NCI-H128 (cell line): Measurements from ENCODE around the gene GTF2H1.
"Not testable (repeated sequence)": the region's sequence is repeated elsewhere in the genome, so short reads cannot be mapped to it uniquely, and the experiment has no call there.

ENCODE experiments used
- DNase-seq: peaks from one replicate; lab custom pipeline; 2025; ENCODE audit not compliant: unreplicated experiment; lab: John Stamatoyannopoulos, UW

GTF2H1 gene

GRCh38 chr11:18317551-18317950 lies 4.8 kb upstream of the GTF2H1 start:
- DNase-seq = no peak

- DNase-seq = no peak
These were observed 2.5 kb upstream of the GTF2H1 start for GRCh38 chr11:18319914-18320313.

- DNase-seq = no peak
These were observed 1.8 kb upstream of the GTF2H1 start for GRCh38 chr11:18320617-18321016.

DNA sequence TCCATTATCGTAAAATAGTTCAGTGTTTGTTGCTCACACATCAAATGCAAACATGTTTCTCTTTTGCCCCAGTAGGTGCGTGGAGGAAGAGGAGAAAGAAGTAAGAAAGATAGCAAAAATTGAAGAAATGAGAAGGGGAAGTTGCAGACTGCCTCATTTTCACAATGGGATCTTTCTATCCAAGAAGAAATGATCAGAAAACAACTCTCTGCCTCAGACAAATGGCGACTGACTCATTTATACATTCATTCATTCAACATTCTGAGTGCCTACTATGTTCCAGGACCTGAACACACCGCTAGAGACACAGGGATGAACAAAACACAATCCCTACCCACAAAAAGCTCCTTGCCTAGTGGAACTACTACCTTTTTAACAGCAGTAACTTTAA lies 794 bp upstream of the GTF2H1 start:
- DNase-seq = no peak

- no peak for DNase-seq
These were observed 627 bp downstream of the GTF2H1 start for GRCh38 chr11:18322818-18323570.

GRCh38 chr11:18323881-18324280 lies 1.5 kb downstream of the GTF2H1 start:
- DNase-seq = not testable (repeated sequence)

- DNase-seq = no peak
These were observed 2.0 kb downstream of the GTF2H1 start for GRCh38 chr11:18324381-18324780.

DNA sequence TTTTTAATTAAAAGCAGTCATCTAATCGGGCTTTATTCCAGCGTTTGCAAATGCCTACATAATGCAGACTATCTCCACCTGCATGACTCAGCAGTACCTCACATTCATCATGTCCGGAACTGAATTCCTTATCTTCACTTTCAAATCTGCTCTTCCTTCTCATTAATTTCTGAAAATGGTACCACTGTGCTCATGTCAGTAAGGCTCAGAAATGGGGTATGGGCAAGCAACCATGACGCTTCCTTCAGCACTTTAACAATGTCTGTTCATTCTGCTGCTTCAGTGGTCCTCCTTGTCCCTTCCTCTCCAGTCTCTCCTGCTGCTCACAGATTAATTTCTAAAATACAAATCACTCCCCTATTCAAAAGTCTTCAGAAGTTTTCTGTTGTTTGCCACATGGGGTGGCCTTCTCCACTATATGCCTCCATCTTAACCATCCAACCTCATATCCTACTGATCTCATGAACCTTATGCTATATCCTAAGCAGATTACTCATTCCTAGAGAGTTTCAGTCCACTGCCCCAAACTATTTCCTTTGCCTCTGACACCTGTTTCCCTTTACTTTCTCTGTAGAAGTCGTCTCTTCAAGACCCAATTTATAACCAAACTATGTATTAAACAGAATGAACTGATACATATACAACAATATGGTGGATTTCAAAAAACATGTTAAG lies 7.0 kb downstream of the GTF2H1 start:
- DNase-seq = no peak

DNA sequence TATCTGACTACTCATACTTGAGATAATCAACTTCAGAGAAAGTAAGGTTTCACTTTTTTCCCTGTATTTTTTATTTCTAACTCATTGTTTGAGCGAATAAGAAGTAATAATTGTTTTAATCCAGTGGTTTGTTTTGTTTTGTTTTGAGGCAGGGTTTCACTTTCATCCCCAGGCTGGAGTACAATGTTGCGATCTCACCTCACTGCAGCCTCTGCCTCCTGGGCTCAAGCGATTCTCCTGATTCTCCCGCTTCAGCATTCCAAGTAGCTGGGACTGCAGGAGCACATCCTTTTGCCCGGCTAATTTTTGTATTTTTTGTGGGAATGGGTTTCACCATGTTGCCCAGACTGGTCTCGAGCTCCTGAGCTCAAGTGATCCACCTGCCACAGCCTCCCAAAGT lies 8.6 kb downstream of the GTF2H1 start:
- DNase-seq = no peak

DNA sequence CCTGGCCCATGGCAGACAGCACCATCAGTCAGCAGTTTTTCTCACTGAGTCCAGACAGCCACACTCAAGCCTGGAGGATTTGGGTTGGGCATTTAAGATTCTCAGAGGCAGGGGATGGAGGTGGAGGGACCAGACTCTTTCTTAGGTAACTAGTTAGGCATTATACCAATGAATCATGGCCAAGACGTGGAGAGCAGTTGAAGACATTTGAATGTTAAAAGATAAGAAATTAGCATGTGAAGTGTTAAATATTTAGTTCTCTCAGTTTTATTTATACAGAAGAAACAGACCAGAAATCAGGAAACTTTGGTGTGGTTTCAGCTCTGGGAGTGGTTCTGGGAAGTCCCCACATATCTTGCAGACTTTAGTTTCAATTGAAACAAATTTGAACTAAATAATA lies 9.9 kb downstream of the GTF2H1 start:
- DNase-seq = no peak

DNA sequence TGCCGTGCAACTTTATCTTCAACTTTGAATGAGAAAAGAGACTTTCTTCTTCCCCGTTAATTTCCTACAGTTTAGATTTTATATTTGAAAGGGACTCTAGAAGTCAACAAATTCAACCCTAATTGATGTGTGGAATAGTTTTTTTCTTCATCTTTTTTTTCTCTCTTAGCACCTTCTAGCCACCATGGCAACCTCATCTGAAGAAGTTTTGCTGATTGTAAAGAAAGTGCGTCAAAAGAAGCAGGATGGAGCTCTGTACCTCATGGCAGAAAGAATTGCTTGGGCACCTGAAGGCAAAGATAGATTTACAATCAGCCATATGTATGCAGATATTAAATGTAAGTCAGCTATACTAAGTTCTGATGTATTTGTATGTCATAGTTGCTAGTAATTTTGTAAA lies 10.5 kb downstream of the GTF2H1 start:
- DNase-seq = no peak

DNA sequence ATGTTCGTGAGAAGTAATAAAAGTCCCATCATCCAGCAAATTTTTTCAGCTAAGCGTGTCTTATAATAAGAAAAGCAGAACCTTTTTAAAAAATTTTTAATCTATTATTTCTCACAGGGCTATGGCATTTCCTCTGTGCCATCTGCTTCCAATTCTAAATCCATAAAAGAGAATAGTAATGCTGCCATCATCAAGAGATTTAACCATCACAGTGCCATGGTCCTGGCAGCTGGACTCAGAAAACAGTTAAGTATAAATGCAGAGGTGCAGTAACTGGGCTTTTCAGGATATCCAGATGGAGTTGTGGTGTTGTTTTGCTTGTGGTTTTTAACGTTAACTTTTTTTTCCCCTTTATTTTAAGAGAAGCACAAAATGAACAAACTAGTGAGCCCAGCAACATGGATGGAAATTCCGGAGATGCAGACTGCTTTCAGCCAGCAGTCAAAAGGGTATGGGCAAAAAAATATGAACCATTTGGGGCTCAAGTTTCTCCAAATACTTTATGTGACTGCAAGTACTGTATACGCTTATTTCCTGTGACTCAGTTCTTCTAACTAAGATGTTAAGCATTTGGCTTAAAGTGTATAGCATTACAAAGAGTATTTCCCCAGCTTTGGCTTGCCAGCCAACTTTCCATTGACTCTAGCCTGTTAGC lies 25.2 kb downstream of the GTF2H1 start:
- DNase-seq = no peak

DNA sequence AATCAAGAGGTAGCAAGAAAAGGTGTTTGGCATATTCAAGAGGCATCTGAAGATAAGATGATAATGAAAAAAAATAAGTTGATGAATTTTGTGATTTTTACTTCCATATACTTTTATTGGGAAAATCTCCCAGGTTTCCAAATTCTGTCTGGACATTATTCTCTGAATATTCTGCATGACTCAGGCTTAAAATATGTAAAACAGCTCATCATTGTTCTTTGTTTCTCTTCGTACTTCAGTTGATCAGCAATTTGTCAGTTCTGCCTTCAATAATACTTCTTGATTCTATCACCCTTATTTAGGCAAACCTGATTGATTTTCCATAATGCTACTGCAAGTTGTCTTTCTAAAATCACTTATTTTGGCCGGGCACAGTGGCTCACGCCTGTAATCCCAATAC lies 30.2 kb downstream of the GTF2H1 start:
- DNase-seq = no peak

DNA sequence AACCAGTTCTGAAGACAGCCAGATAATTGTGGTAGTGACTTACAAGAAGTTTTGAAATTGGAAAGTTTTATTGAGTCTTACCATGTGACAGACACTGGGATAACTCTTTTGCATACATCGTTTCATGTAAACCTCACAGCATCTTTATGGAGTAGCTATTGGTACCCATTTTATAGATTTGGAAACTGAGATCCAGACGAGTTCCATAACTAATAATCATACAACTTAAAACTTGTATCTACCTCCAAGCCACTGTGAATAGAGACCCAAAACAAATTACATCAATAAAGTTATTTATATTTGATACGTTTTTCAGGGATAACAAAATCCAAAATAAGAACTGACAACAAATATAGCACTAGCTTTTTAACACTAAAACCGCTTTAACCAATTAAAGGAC lies 36.3 kb downstream of the GTF2H1 start:
- DNase-seq = no peak

GRCh38 chr11:18361154-18361553 lies 38.8 kb downstream of the GTF2H1 start:
- no peak for DNase-seq

DNA sequence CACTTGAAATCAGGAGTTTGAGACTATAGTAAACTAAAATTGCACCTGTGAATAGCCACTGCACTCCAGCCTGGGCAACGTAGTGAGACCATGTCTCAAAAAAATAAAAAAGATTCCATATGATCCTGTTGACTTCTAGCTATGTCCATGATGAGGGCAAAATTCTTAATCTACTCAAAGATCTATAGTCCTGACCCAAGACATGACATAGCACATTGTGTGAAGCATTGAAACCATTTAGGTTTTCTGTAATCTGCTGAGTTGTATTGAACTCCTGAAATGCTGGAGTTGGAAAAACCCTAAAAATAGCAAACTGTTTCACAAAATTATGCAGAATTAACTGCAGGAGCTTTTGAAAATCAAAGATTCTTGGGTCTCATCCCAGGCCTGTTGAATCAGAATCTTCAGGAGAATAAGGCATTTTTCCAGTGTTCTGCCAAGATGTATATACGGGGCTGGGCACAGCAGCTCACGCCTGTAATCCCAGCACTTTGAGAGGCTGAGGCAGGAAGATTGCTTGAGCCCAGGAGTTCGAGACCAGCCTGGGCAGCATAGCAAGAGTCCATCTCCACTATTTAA lies 42.2 kb downstream of the GTF2H1 start:
- no peak for DNase-seq

- DNase-seq = no peak
These were observed 43.4 kb downstream of the GTF2H1 start for GRCh38 chr11:18365741-18366140.

DNA sequence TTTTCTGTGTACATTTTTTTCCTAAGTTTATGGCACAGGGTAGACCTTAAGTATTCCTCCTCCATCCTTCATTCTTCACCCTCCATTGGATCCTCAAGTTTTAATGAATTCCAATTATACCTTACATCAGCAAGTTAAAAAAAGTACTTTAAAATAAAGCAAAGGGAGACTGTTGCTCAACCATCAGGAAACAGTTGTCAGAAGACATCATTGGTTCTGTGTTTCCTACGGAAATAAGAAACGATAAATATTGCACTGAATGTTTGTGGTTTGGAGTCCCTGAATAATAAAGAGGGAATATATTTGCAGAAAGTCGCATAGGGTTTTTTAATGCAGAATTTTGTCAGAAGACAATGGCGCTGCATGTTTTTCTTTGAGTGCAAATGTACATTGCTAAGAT lies 43.9 kb downstream of the GTF2H1 start:
- no peak for DNase-seq

- no peak for DNase-seq
These were observed 45.1 kb downstream of the GTF2H1 start for GRCh38 chr11:18367431-18367830.

DNA sequence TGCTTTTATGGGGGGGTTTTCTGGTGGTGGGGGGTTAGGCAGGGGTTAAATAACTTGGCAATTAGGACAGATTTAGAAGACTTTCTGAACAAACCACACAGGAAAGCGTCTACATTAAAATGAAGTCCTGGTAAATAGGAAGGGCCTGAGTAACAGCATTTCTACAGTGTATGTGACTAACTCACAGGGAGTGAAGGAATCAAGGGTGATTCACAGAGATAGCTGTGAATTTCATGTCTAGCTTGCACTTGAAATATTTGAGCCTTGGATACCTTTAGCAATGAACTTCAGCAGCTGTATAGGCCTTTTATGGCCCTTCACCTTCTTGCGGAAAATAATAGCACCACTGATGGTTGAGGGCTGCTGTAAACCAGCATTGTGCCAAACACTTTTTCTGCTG lies 45.9 kb downstream of the GTF2H1 start:
- DNase-seq = no peak

DNA sequence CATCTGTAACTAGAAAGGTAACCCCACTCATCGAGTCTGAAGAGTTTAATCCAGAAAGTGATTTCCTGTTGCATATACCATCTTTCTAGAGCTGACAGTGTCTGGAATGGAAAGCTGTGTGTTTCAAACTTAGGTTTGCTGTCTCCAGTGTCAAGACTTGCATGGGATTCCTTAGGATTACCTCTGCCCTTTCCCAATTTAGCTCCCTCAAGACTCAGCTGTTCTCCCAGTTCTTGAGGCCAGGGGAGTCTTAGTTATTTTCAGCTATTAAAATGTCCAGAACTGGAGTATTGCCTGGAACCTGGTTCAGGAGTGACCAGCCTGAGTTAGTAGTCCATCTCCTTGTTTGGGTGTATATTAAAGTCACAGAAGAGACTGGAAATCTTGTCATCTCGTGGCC lies 47.0 kb downstream of the GTF2H1 start:
- no peak for DNase-seq

- DNase-seq = no peak
These were observed 48.9 kb downstream of the GTF2H1 start for GRCh38 chr11:18371279-18371678.
